IPS-NIHi7 (cell line): Measurements from ENCODE around the gene RER1.

ENCODE experiments used
- DNase-seq: peaks from one replicate; pipeline ENCODE4 v3.0.0; 2012; ENCODE audit warnings: mixed read lengths; ENCODE audit errors: extremely low spot score

The RER1 gene, protein sequence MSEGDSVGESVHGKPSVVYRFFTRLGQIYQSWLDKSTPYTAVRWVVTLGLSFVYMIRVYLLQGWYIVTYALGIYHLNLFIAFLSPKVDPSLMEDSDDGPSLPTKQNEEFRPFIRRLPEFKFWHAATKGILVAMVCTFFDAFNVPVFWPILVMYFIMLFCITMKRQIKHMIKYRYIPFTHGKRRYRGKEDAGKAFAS

DNA sequence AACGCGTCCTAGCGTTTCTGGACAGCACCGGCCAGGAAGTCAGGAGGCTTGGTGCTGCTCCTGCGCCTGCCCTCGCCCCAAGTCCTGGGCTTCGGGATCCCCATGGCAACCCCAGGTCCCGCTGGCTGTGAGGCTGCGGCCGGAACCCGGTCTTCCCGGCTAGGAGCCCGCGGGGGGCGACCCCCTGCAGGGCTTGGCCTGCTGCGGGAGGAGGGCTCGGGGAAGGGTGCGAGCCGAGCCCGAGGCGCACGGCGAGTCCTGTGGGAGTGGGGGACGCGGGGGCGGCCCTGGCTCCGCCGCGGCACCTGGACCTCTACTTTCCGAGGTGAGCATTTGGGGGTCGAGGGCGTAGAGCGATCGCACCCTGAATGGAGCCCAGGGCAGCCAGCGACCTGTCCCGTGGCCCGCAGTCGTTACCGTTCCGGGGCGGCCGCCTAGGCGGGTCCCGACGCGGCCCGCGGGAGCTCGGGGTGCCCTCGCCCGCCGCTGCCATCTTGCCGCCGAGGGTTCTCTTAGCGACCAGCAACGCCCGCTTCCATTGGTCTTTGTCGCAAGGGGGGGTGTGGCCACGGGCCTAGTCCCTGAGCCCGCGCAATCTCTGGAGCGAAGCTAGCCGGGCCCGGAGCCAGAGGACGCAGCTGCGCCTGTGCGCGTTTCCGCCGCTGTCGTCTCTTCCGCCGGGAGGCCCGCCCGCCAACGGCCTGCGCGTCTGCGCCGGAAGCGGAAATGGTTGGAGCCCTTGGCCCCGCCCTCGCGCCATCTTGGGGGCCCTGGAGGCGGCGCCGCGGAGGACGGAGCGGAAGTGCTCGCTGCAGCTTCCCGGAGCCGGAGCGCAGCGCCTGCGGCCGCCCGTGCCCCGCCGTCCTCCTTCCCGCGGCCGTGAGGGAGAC is at the start of gene RER1, which contains the start of gene MORN1:
Gene RER1 (plus strand): TSS at position 801 of the 890 bp plus-strand sequence. CDS start 3,950 bp downstream, outside the sequence.
Gene MORN1 (minus strand): TSS at position 514 of the 890 bp plus-strand sequence. CDS start 21 bp downstream, at position 493.
- peak; percentile 99 for DNase-seq

DNA sequence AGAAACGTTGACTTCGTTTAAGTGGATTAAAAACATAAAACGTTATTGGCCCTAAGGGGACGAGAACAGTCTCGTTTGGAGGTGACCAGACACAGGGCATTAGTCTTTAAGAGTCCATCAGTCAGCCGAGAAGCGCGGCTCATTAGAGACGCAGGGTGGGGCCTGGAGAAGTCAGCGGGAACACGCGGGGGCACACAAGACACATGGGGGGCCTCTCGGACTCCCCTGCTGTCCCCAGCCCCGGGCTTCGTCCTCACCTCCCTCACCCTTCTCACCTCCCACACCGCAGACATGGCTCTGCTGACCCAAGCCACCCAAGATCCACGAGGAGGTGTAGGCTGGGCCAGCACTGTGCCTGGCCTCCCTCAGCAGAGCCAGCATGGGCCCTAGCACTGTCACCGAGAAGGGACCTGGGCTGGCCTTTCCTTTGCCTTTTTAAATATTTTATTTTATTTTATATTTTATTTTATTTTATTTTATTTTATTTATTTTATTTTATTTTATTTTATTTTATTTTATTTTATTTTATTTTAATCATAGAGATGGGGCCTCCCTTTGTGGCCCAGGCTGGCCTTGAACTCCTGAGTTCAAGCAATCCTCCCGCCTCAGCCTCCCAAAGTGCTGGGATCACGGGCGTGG is 49.1 kb upstream of the RER1 start:
- DNase-seq = no peak

DNA sequence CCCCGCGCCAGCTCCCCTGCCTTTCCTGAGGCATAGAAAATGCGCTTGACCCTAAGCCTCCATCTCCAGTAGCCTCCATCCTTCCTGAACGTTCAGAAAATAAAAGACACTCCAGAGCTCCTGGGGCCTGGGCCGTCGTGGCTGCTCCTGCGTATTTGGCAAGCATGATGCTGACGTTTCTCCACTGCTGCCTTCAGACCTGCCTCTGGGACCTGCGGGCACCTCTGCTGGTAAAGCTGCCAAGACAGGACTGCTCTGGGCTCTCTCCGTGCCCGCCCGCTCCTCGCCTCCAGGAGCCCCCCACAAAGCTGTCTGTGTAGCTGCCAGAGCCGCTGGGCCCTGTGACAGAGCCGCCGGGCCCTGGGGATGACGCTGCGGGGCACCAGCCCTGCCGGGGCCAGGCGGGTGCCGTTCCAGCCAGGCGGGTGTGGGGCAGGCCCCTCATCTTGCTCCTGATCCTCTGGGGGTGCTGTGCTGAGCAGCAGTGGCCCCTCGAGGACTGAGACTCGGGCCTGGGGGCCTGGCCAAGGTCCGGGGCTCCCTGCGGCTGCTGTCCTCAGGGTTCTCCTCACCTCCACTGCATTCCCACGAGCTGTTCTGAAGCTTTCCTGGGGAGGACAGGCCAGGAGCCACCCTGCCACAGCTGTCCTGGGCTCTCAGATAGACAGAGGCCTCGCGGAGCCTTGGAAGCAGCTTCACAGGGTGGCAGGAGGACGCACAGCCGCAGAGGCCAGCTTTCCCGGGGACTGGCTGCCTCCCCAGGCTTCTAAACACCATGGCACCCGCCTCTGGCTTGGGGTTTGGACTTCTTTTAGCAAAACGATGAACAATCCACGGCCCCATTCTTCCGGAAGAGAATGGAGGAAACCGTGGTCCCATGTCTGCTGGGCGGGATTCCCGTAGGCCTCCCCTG is 48.4 kb upstream of the RER1 start:
- no peak for DNase-seq

DNA sequence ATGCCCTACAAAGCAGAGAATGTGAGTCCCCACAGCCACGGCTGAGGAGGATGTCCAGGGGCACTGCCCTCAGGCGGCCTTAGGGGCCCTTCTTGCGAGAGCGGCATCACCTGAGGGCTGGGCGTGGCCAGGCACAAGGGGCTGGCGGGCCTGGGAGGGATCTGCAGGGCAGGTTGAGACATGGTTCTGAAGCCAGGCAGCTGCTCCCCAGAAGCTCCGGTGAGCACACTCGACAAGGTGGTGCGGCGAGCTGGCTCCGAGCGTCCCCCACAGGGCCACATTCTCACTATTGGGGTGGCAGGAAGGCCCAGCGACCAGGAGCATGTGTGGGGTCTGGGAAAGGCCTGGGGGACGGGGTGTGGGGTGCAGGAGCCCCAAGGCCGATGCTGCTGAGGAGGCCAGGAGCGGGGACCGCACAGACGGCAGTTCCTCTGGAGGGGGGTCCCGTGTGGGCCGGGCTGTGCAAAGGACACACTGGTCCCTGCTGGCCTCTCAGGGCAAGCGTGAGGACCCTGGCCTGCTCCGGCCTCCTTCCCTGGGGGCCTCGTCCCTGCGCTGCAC is 47.4 kb upstream of the RER1 start:
- DNase-seq = no peak

DNA sequence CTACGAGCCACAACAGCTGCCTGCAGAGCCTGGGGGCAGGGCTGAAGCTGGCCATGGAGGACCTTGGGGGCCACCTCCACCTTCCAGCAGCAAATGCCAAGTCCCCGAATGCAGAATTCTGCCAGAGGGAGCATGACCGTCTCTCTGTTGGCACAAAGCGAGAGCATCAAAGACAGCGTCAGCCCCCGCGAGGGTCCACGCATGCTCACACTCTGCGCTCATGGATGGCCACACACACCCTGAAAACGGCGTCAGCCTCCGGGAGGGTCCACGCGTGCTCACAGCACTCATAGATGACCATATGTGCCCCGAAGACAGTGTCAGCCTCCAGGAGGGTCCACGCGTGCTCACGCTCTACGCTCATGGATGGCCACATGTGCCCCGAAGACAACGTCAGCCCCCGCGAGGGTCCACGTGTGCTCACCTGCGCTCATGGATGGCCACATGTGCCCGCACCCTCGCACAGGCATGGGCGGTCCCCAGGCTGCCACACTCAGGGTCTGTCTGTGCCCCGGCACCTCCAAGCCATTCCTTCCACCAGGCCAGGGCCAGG is 46.8 kb upstream of the RER1 start:
- no peak for DNase-seq

DNA sequence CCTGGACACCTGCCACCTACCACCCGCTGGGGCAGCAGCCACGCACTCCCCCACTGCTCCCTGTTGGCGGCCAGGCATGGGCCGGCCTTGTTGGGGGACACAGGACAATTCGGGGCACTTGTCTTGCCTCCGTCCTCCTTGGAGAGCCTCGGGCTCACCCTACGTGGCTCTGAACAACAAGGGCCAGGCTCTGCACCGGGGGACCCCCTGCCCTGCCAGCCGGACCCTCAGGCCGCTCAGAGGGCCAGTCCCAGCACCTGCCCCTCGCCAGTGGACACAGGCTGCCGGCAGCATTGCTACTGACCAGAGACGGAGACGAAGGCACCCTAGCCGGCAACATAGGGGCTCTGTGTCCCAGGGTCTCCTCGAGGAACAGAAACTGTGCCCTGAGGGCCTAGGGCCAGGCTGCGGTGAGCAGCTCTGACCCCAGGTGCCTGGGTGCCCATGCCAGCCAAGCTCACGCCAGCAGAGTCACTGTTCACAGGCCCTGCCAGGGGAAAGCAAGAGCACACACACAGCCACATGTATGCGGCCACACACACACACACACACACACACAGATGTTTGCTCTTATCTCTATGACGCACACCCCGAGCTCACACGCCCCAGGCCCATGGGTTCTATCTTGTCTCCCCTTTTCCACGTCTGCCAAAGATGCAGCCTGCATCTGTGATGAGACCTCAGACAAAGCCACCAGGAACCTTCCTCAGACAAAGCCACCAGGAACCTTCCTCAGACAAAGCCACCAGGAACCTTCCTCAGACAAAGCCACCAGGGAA is 46.2 kb upstream of the RER1 start:
- no peak for DNase-seq

DNA sequence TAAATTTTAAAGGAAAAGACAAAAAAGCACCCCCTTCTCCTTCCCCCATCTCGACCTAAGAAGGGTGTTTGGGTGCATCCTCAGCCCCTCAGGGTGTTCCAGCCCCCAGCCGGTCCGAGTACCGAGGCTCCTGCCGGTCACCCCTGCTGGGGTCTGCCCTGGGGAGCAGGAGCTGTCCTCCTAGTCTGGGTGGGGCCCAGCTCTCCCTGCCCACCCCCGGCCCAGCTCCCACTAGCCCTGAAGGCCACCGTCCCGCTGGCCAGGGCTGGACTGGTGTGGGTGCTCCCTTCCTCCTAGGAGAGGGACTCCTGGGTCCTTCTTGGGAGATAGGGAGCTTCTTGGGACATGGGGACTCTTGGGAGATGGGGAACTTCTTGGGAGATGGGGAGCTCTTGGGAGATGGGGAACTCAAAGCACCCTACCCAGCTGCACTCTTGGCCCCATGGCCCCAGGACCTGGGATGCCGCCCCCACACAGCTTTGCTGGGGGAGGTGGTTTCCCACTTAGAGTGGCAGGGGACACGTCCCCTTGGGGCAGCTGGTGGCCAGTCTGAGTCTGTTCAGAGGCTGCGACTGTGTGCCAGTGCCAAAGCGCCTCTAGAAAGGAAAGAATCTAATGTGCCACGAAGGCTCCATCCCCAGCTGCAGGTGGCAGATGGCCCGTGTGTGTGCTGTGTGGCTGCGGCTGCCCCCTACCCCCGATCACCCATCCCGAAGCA is 44.8 kb upstream of the RER1 start:
- no peak for DNase-seq

DNA sequence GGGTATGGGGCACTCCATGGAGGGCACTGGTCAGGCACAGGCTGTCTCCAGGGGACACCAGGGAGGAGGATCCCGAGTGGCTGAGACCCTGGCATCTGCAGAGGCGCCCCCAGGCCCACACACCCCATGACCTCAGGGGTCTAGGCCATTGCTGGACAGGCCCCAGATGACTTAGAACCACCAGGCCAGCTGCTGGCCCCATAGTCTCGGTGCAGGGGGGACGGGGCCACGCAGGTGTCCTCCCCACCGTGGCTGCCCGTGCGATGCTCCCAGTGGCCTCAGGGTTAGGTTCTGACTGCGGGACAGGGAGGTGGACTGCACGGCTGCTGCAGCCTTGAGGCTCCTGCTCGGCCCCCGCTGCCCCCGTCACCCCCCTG is 44.2 kb upstream of the RER1 start:
- no peak for DNase-seq

DNA sequence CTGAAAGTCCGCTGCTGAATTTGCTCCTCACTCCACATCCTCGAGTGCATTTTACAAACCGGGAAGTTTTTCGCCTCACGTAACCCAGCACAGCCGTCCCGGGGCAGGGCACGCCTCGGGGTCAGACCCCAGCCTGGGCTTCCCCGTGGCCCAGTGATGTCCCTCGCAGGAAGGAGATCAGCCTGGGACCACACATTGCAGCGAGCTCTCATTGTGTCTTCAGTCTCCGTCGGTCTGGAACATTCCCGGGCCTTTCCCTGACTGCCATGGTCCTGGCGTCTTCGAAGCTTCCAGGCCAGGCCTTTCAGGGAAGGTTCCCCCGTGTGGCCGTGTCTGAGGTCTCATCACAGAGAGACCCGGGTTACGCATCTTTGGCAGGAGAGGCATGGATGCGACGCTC is 43.7 kb upstream of the RER1 start:
- no peak for DNase-seq

DNA sequence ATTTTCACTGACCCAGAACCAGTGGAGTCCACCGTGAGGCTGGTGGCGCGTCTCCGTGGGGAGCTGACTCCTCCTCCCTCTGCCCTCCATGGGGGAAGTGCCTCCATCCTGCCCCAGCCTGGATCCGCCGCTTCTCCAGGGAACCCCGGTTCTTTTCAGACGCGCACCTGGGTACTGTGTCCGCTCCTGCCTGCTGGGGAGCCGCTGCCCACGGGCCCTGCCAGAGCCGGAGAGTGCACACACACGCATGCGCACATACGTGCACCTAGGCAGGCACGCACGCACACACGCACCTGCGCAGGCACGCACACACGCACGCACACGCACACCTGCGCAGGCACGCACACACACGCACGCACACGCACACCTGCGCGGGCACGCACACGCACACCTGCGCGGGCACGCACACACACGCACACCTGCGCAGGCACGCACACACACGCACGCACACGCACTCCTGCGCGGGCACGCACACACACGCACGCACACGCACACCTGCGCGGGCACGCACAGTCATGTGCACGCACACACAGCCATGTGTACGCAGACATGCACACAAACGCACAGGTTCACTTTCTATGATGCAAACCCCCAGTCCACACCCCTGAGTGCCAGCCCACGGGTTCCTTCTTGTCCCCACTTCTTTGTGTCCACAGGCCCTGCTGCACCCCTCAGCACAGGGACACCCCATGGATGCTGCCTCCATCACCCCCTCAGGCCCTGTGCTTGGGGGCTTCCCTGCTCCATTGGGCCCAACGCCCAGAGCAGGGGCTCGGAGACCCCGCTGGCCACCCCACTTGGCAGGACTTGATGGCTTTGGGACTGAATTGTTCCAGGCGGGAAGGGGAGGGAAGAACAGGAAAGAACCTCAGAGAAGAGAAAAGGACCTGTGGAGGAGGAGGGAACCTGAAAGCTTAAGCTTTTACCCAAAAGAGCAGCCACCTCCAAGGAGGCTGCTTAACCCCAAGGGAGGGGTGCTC is 43.0 kb upstream of the RER1 start:
- no peak for DNase-seq

DNA sequence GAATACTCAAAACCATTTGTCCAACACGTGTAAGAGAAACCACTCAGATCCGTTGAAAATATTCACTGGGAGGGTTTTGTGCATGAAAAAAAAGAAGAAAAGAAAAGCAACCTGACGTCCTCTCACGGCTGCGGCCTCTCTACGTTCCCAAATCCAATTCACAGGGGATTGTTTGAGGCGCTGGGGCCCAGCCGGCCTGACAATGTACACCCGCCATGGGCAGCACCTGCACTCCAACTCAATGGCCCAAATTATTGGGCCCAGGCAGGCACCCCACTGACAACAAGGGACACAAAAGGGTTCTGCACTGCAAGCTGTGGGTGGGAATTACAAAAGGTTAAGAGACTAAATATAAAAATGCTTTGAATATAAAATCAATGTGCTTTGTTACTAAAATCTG is 41.8 kb upstream of the RER1 start:
- no peak for DNase-seq

DNA sequence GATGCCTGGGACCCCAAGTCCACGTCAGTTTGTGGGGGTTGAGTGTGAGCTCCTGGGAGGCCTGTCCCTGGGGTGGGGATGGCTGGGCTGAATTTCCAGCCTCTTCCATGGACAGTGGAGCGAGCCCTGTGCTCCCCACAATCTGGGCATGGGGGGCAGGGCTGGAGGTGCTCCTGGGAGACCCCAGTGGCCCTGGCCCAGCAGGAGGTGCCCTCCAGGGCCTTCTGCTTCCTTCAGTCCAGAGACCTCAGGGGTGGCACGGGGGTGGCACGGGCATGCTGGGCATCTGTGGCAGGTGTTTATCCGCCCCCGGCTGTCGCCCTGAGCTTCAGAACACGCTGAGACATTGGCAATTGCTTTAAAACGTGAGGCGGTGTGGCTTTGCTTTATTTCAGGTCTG is 41.1 kb upstream of the RER1 start:
- DNase-seq = no peak

DNA sequence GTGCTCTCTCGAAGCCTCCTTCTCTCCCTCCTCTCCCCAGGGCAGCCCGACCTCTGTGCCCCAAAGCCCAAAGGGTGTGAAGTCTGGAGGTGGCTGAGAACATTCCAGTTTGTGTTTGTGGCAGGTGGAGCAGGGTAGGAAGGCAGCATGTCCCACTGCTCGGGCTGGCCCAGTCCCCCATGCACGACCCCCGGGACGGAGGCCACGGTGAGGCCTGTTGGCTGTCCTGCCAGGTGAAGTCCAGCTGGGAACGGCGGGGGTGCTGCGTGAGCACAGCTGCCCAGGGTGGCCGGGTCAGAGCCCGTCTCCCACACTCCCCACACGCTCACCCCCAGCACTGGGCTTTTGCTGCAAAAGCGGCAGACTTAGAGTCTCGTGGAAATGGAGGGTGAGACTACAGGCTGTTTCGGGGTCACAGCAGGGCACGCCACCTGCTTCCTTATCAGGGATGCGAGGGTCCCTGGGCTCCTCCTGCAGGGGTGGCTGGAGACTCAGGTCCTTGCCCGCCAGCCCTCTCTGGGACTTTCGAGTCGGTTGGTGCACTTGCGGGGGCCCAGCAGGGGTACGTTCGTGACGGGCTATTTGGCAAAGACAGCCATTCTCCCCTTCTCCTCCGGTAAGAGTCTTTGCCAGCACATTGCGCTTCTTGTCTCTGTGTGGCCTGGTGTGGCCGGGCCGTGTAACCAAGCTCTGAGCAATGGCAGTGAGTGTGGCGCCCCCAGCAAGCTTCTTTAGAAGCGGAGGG is 40.6 kb upstream of the RER1 start:
- no peak for DNase-seq

DNA sequence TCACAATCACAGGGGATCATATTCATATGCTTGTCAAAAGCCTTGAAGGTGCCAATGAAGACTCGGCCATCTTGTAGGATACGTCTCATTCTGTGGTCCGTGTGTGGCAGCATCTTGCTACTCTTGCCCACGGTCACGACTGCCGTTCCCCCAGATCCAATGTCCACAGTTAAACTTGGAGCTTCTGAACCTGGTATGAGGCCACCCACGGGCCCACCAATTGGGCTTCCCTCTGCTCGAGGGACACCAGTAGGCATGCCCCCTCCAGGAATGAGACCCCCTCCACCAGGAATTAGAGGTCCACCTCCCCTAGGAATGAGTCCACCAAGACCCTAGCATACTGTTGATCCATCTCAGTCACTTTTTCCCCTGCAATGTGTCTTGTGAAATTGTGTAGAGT is 39.9 kb upstream of the RER1 start:
- DNase-seq = no peak

DNA sequence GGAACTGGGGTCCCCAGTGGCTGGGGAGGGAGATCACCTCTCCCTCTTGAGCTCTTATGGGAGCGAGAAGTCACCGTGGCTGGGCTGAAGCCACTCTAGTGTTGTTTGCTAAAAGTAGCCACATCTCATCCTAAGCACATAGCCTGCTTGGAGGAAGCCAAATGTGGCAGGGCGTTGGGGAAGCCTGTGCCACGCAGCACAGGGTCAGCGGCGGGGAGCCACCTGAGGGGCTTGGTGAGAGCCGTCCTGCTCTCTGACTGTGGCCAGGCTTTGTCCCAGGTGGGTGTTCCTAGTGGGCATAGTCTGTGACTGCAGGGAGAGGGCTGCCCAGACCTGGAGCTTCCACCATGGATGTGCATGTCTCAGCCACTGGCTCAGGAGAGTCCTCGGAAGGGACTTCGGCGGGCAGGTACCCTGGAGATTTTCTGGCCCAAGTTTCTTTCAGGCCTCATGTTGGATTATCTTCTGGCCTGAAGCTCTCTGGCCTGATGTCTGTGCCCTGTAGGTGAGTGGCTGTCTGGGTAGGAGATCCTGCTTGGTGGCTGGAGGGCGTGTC is 39.2 kb upstream of the RER1 start:
- DNase-seq = no peak

DNA sequence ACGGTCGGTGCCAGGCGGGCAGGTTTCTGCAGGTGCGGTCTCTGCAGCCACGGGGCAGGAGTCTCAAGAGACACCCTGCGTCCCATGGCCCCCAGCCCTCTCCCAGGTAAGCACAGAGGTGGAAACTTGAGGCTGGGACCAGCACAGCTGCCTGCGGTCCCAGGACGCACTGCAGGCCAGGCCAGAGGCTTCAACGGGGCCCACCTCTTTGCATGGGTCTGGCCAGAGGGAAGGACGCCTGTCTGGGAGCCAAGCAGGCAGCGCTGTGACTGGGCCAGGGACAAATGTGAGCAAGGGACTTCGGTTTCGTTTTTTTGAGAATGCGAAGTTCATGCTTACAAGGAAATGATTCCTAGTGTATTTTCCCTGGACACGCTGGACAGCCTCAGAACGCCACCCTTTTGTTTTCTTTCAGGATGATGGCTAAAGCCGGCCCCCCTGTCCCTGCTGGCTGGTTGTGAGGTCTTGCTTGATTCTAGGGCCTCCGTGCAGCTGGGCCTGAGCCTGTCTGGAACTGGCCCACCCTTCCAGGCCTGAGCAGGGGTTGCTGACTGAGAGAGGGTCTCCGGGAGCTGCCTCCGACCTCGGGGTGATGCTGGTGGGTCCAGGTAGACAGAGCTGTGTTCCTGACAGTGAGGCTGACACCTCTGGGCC is 38.6 kb upstream of the RER1 start:
- no peak for DNase-seq
